Stomach (tissue), 9 donors: Measurements from ENCODE around the gene ZNF524. TPM values are rescaled to one million over a fixed set of nuclear protein-coding genes. Genes with fewer than 3 reads are reported as not detected.

Source experiments
- DNase-seq, 2 donors: peaks; one replicate each; pipeline versions ENCODE4 v3.0.0 to v3.0.0-alpha.2; 2013 to 2019
- H3K27ac ChIP-seq, 5 donors: fragments of 200-600 bp in 4 of 5; sonication (generic) in 4 of 5; one replicate each; pipeline ENCODE4 v1.5.1; 2013 to 2019; ENCODE audit warnings: mild to moderate bottlenecking in 1 of 5, moderate library complexity in 1 of 5
- H3K27me3 ChIP-seq, 3 donors: fragments of 200-600 bp; sonication (generic); one replicate each; pipeline ENCODE4 v1.5.1; 2017 to 2019; ENCODE audit warnings: mixed run types in 1 of 3
- H3K36me3 ChIP-seq, 4 donors: fragments of 200-600 bp; sonication (generic); 1 replicate in 3 of 4; 2 replicates in 1 of 4; pipeline ENCODE4 v1.5.1; 2016 to 2019
- H3K4me1 ChIP-seq, 4 donors: fragments of 200-600 bp; sonication (generic); one replicate each; pipeline ENCODE4 v1.5.1; 2016 to 2019
- H3K4me3 ChIP-seq, 4 donors: fragments of 200-600 bp; sonication (generic) in 3 of 4; one replicate each; pipeline ENCODE4 v1.5.1; 2016 to 2019; ENCODE audit warnings: mild to moderate bottlenecking in 1 of 4
- H3K9me3 ChIP-seq, 4 donors: fragments of 200-600 bp; sonication (generic); one replicate each; pipeline ENCODE4 v1.5.1; 2016 to 2019
- EP300 ChIP-seq: sonication (generic); formaldehyde crosslinking; IDR thresholded peaks from one replicate; pipeline ENCODE4 v1.6.1; 2017; ENCODE audit warnings: antibody characterized with exemption
- POLR2A ChIP-seq, 4 donors: fragments of 450-650 bp; IDR thresholded peaks; one replicate each; pipeline ENCODE4 v1.6.1; 2016; ENCODE audit warnings: antibody characterized with exemption in 4 of 4, control low read depth in 2 of 4, mild to moderate bottlenecking in 1 of 4, moderate library complexity in 1 of 4
- POLR2AphosphoS5 ChIP-seq, 3 donors: sonication (generic); formaldehyde crosslinking; IDR thresholded peaks; one replicate each; pipeline ENCODE4 v1.6.1; 2016; ENCODE audit warnings: antibody characterized with exemption in 3 of 3
- WGBS, 5 donors: extraction: QIAGEN DNeasy Blood & Tissue Kit in 3 of 5; methylation state at CpG; one replicate each; pipeline versions ENCODE4 v1.1.5 to v1.1.7; 2013 to 2018; 5-methylcytosine and 5-hydroxymethylcytosine counted together
- intact Hi-C: fragments of 100-400 bp; cut with DNase I; formaldehyde crosslinking; loops from one replicate; pipeline ENCODE4 v1.15.1; 2023; ENCODE audit warnings: low total_unique reads
- polyA plus RNA-seq, 3 donors: library from polyadenylated mRNA; stranded (reverse); fragments of 200-250 nt; gene quantifications; one replicate each; pipeline ENCODE4 v1.2.3, GENCODE V29; 2013
- total RNA-seq, 5 donors: library from RNA; depleted of rRNA; stranded (reverse); fragments of >200 nt; gene quantifications; one replicate each; pipeline versions ENCODE4 v1.1.0 to v1.2.3, GENCODE V29; 2014 to 2016
- TF ChIP-seq, protein P1 (sequence below), 7 experiments: fragments of 450-650 bp in 4 of 7; fragments of 200-600 bp in 3 of 7; sonication (generic) in 3 of 7; IDR thresholded peaks; one replicate each; pipeline ENCODE4 v1.5.1; 2016 to 2019; ENCODE audit warnings: antibody characterized with exemption in 7 of 7, control low read depth in 2 of 7, mild to moderate bottlenecking in 1 of 7
- donor health status: healthy with polysubstance abuse.
- donor health status: Bipolar disorder and iron deficiency.
- donor health status: healthy.

The ZNF524 gene
- total and polyA plus RNA-seq, 8 donors = 2.9 to 70.7 (median 53.6) TPM

DNA sequence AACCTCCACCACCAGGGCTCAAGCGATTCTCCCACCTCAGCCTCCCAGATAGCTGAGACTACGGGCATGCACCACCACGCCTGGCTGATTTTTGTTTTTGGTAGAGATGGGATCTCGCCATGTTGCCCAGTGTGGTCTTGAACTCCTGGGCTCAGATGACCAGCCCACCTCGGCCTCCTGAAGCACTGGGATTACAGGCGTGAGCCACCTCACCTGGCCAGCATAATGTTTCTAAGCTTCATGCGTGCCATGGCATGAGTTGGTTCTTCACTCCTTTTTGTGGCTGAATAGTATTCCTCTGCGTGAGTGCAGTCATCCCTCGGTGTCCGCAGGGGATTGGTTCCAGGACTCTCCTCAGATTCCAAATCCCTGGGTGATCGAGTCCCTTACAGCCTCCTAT lies 15.2 kb upstream of the ZNF524 start:
- Histone ChIP-seq H3K36me3 (no peaks in the 10 kb centered on the region), H3K4me1 (peaks cover 31 to 50% (median 45%) of the 10 kb centered on the region in 4 donors), H3K27me3 (peaks cover 0 to 15% (median 0%) of the 10 kb centered on the region in 3 donors), H3K4me3 (no peak overlapping the region), H3K27ac (peak overlapping the region in 1 of 5 donors; percentile 81), H3K9me3 (no peaks in the 10 kb centered on the region)
- intact Hi-C loops = no loop called here
- TF ChIP-seq EP300 (no peak), POLR2A (IDR thresholded peaks at IDR 0.05) (no peak), POLR2AphosphoS5 (IDR thresholded peaks at IDR 0.05) (no peak)
- TF ChIP-seq, protein P1, sequence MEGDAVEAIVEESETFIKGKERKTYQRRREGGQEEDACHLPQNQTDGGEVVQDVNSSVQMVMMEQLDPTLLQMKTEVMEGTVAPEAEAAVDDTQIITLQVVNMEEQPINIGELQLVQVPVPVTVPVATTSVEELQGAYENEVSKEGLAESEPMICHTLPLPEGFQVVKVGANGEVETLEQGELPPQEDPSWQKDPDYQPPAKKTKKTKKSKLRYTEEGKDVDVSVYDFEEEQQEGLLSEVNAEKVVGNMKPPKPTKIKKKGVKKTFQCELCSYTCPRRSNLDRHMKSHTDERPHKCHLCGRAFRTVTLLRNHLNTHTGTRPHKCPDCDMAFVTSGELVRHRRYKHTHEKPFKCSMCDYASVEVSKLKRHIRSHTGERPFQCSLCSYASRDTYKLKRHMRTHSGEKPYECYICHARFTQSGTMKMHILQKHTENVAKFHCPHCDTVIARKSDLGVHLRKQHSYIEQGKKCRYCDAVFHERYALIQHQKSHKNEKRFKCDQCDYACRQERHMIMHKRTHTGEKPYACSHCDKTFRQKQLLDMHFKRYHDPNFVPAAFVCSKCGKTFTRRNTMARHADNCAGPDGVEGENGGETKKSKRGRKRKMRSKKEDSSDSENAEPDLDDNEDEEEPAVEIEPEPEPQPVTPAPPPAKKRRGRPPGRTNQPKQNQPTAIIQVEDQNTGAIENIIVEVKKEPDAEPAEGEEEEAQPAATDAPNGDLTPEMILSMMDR (IDR thresholded peaks at IDR 0.05) = no peak
- 75 to 95% (median 94%) methylated on average over 11 of the region's 11 CpGs for WGBS, 5 donors
- DNase-seq = no peak

DNA sequence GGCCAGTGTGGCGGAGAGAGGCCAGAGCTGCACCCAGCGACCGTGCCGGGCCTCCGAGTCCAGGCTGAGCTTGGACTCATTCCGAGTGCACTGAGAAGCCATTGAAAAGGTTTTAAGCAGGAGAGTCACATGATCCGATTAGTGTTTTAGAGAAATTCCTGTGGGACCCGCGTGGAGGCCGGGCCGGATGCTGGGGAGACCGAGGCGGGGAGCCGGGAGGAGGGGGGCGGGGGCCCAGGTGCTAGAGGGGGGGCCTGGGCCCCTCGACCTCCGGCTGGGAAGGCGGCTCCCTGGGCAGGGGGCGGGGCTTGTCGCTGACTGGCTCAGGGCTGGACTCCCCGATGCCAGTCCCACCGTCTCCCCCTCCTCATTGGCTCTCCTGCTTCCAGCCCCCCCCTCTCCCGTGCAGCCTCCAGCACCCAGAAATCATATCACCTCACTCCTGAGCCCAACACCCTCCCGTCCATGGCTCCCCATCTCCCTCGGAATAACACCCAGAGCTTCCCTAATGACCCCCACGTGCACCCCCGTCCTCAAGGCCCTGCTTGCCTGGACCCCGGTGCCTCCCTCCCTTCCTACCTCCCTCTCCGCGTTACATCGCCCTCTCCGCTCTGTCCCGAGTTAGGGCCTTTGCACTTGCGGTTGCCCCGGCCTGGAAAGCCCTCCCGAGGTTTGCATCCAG lies 14.3 kb upstream of the ZNF524 start:
- intact Hi-C loops = no loop called here
- 2 to 4% (median 3%) methylated on average over 26 to 36 of the region's 36 CpGs for WGBS, 5 donors
- TF ChIP-seq POLR2A (IDR thresholded peaks at IDR 0.05) (no peak), EP300 (no peak), POLR2AphosphoS5 (IDR thresholded peaks at IDR 0.05) (no peak)
- TF ChIP-seq, protein P1 (IDR thresholded peaks at IDR 0.05) = no peak
- Histone ChIP-seq H3K27me3 (peaks cover 0 to 15% (median 0%) of the 10 kb centered on the region in 3 donors), H3K27ac (peak overlapping the region; percentile 42 to 84 (median 81)), H3K4me3 (peak overlapping the region; percentile 36 to 48 (median 38)), H3K9me3 (no peaks in the 10 kb centered on the region), H3K36me3 (no peaks in the 10 kb centered on the region), H3K4me1 (peaks cover 31 to 48% (median 41%) of the 10 kb centered on the region in 4 donors)
- peak; percentile 76 to 95 for DNase-seq

DNA sequence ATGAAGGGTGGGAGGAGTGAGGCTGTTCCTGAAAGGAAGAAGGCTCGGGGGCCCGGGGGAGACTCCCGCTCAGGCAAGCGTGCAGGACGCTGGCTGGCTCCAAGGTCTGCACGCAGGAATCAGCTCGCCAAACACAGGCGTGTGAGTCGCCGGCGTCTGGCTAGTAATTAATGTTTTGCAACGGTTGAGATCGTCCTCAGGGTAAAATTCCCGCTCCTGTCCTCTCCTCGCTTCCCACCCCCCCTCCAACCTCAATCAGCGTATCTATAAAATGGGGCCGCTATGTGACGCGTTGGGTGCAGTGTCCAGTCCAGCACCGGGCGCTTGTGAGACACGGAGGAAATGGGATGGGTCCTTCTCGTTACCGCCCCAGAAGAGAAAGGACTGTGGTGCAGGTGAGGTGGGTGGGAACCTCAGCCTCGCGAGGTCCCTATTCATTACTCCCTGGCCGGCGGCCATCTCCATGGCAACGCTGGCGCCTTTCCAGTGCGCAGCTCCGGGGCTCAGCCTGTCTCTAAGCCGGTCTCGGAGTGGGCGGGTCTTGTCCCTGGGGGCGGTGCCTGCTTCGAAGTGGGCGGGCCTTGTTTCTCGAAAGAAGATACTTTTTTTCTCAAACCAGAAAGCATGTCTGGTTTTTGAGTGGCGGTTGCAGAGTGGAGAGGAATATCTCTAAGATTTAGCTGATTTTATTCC lies 13.0 kb upstream of the ZNF524 start:
- WGBS, 5 donors = 0 to 1% (median 1%) methylated on average over 28 to 40 of the region's 40 CpGs
- Histone ChIP-seq H3K27ac (peak overlapping the region; percentile 42 to 84 (median 68)), H3K27me3 (peaks cover 0 to 15% (median 0%) of the 10 kb centered on the region in 3 donors), H3K4me1 (peaks cover 20 to 35% (median 29%) of the 10 kb centered on the region in 4 donors), H3K36me3 (peaks cover under 1 to 7% (median 5%) of the 10 kb centered on the region in 4 donors), H3K4me3 (peak overlapping the region; percentile 35 to 48 (median 36)), H3K9me3 (no peaks in the 10 kb centered on the region)
- peak; percentile 98 to 99 for DNase-seq
- peak in 2 of 3 donors; percentile 36 to 67 for TF ChIP-seq POLR2AphosphoS5 (IDR thresholded peaks at IDR 0.05)
- no peak for TF ChIP-seq EP300
- intact Hi-C loops = no loop called here

DNA sequence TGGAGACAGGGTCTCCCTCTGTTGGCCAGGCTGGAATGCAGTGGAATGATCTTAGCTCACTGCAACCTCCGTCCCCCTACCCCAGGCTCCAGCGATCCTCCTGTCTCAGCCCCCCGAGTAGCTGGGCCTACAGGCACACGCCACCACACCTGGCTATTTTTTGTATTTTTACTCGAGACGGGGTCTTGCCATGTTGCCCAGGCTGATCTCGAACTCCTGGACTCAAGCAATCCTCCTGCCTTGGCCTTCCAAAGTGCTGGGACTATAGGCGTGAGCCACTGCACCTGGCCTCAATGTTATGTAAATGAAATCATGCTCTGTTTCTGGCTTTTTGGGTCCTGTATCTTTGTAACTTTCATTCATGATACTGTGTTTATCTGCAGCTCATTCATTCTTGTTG lies 11.3 kb upstream of the ZNF524 start:
- peaks cover 0 to 15% (median 0%) of the 10 kb centered on the region in 3 donors for H3K27me3 ChIP-seq
- H3K9me3 ChIP-seq = no peaks in the 10 kb centered on the region
- intact Hi-C loops = no loop called here
- DNase-seq = no peak
- peaks cover 17 to 28% (median 24%) of the 10 kb centered on the region in 4 donors for H3K4me1 ChIP-seq
- H3K36me3 ChIP-seq = peaks cover 3 to 24% (median 19%) of the 10 kb centered on the region in 4 donors
- no peak overlapping the region for H3K27ac ChIP-seq
- H3K4me3 ChIP-seq = no peak overlapping the region
- 90 to 96% (median 94%) methylated on average over 8 of the region's 8 CpGs for WGBS, 5 donors
- no peak for TF ChIP-seq POLR2AphosphoS5 (IDR thresholded peaks at IDR 0.05)
- no peak for TF ChIP-seq POLR2A (IDR thresholded peaks at IDR 0.05)

DNA sequence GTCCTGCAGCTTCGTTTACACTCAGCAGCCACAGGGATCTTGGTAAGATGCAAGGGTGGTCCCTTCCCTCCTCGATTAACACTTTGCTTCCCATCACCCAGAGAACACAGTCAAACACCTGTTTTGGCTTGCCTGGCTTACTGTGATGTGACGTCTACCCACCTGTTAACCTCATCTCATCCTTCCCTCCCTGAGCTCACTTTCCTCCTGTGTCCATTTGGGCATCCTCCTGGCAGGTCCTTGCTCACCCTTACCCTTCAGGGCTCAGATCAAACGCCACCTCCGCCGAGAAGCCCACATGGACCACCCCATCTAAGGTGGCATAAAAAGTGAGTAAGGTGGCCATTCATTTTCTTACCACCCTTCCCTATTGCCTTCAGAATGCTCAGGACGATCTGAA lies 10.0 kb upstream of the ZNF524 start:
- Histone ChIP-seq H3K9me3 (no peaks in the 10 kb centered on the region), H3K27ac (no peak overlapping the region), H3K27me3 (peaks cover 0 to 15% (median 0%) of the 10 kb centered on the region in 3 donors), H3K4me1 (peaks cover 17 to 28% (median 24%) of the 10 kb centered on the region in 4 donors), H3K4me3 (no peak overlapping the region), H3K36me3 (peaks cover 6 to 34% (median 29%) of the 10 kb centered on the region in 4 donors)
- intact Hi-C loops = no loop called here
- WGBS, 5 donors = 45 to 59% (median 52%) methylated on average over 7 of the region's 7 CpGs
- DNase-seq = no peak
- TF ChIP-seq, protein P1 (IDR thresholded peaks at IDR 0.05) = no peak
- TF ChIP-seq POLR2A (IDR thresholded peaks at IDR 0.05) = no peak
- TF ChIP-seq EP300 = no peak
